GM12891 (cell line): ENCODE data around the gene NDST1.

Source experiments
- DNase-seq: peaks from one replicate; pipeline ENCODE4 v3.0.0; 2011; ENCODE audit warnings: low spot score; ENCODE audit not compliant: insufficient read length
- FAIRE-seq: peaks from 2 replicates; lab custom pipeline; 2011; peaks lifted over from hg19 to GRCh38; lab: Jason Lieb, UNC
- PAX5 ChIP-seq: IDR thresholded peaks from 2 replicates; pipeline ENCODE4 v1.6.1; 2011; ENCODE audit warnings: low read length, moderate library complexity, mild to moderate bottlenecking; ENCODE audit not compliant: insufficient read depth, severe bottlenecking
- POLR2A ChIP-seq: IDR thresholded peaks from 2 replicates; pipeline ENCODE4 v1.6.1; 2011; ENCODE audit warnings: low read depth, low read length, control low read depth
- POLR2AphosphoS5 ChIP-seq: IDR thresholded peaks from 2 replicates; pipeline ENCODE4 v1.6.1; 2011; ENCODE audit warnings: low read depth, low read length, control low read depth
- POU2F2 ChIP-seq: IDR thresholded peaks from 2 replicates; pipeline ENCODE4 v1.6.1; 2011; ENCODE audit warnings: low read depth, mild to moderate bottlenecking, control low read depth, low read length, moderate library complexity
- SPI1 ChIP-seq: IDR thresholded peaks from 2 replicates; pipeline ENCODE4 v1.6.1; 2011; ENCODE audit warnings: low read depth, low read length, control low read depth
- TAF1 ChIP-seq: IDR thresholded peaks from 2 replicates; pipeline ENCODE4 v1.6.1; 2011; ENCODE audit warnings: low read depth, low read length, control low read depth

Gene NDST1

DNA sequence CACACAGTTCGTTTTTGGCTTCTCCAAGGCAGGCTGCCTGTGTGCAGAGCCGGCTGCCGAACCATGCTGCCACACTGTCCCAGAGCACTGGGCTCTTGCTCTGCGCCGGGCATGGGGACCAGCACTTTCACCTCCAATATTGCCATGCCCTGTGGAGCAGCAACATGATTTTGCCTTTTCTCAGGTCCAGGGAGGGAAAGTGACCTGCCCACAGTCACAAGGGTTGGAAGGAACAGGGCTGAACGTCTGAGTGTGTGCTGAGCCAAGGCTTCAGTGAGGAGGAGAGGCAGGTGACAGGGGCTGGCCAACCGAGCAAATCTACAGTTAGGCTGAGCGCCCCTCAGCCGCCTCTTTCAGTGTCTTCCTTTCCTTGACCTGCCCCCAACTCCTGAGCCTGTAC, 98.5 kb downstream of the NDST1 start:
- TF ChIP-seq TAF1: no peak
- FAIRE-seq (no peak), DNase-seq (no peak)

DNA sequence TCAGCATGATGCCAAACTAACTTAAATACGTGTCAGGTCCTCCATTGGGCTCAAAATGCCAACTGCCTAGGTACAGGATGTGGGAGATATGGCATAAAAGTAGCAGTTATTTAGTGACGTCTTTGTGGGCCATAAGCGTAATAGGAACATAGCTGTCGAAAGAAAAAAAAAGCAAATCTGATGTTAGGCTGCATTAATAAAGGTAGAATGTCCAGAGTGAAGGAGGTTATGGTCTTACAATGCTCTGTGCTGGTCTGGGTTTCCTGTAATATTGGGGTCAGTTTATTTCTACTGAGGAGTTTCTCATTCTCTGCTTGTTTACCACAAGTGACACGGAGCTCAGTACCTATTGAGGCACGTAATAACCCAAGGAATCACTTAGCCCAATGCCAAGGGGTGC, 99.2 kb downstream of the NDST1 start:
- no peak for DNase-seq
- TF ChIP-seq TAF1 (no peak), POU2F2 (no peak), PAX5 (no peak), POLR2AphosphoS5 (no peak), POLR2A (no peak), SPI1 (no peak)
- FAIRE-seq: no peak
